ENCODE data around the gene CDRT15.
"Not testable (repeated sequence)": the region's sequence is repeated elsewhere in the genome, so short reads cannot be mapped to it uniquely, and the experiment has no call there.

The CDRT15 gene

DNA sequence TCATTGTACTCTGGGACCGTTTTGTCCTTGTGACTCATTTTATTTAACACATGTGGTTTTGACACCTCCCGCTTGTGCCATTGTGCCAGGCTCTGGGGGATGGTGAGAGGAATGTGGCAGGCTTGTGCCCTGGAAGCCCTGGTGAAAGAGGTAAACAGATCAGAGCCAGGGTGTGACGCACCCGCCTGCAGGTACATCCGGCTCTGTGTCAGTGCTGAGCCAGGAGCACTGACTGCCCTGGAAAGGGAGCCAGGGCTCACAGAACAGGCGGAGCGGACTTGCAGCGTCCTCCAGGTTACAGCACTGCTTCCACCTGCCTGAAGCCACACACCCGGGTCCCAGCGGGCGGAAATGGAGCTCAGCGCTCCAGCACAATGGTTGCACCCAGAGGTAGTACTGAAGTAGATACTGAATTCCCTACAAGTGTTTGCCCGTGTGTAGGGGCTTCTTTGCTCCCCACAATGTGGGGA, 30.6 kb downstream of the CDRT15 start:
- no peak for DNase-seq

DNA sequence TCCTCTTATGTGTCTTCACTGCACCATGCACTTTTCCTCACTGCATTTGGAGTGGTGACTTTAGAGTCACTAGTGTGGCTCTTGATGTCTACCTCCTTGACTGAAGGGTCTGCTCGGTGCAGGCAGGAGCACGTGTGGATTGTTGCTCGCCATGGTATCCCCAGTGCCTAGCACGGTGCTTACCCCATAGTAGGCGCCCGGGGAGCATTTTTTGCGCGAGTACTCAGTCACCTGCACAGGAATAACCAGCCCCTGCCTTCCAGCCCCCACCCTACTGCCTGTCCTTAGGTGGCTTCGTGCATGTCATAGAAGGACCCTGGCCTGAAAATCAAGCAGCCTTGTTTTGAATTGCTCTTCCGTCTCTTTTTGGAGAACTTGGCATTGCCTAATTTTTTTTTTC, 31.3 kb downstream of the CDRT15 start:
- no peak for DNase-seq

DNA sequence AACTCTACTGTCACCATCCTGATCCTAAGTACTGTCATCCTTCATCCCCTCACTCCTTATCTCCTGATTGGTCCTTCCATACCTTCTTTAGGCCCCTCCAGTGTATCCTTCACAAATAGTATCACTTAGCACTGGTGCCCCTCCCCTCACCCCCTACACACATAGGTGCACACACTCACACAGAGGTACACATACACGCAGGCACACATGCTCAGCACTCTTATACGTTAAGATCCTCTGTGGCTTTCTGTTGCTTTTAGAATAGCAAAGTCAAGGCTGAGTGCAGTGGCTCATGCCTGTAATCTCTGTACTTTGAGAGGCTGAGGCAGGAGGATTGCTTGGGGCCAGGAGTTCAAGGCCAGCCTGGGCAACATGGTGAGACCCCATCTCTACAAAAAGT, 32.1 kb downstream of the CDRT15 start:
- DNase-seq = no peak

DNA sequence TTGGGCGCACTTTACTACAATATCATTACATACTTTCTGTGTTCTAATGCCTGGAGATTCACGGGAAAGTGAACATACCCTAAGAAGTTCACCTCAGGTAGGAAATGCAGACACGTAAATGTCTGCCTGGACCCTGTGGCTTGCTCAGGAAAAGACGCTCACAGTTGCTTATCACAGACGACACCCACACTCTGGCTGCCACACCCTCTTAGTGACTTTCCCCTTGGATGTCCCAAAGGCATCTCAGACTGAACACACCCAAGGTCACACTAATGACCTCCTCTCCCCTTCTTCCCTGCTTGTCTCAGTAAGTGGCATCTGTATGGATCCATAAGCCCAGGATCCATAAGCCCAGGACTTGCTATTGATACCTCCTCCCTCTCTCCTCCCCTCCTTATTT, 32.6 kb downstream of the CDRT15 start:
- no peak for DNase-seq

DNA sequence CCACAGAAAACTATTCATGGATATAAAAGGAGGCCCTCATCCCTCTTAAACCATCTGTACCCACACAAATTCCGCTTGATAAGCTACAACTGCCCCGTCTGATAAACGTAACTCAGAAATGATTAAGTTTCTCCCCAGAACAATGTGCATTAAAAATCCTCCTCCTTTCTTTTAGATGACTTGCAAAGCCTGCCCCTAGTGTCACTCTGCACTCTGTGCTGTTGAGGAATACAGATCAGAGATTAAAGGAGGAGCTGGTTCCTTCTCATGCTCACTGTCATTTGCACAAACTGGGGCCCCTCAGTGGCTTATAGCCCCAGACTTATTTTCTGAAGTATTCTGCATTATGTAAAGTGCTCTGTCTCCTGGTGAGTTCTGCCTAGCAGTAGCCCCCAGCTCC, 33.3 kb downstream of the CDRT15 start:
- DNase-seq = no peak

DNA sequence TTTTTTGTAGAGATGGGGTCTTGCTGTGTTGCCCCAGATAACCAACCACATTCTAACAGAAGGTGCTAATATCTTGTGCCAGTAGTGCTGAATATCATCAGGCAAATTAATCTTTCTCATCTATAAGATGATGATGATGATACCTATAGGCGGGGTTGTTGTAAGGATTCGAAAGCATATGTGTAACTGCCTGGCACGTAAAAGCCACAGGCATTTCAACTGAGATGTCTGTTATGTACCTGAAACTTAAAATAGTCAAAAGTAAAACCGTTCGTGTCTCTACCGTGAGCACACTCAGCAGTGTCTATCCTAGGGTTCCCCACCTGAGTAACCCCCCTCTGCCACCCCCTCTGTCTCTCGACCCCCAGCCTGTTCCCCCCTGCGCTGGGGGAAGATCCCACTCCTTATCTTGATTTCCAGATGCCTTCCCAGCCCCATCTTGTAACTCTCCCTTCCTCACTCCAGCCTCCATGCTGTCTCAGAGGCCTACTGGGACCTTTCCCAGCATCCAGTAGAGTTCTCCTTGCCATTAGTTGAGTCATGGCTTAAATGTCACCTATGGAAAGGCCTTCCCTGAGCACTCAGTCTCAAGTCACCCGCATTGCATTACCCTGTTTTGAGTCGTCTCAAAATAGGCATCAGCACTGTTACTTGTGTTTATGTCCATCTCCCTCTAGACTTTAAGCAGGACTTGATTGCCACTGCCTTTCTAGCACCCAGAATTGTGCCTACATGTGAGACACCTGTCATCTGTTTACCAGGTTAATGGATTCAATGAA, 34.1 kb downstream of the CDRT15 start:
- DNase-seq = no peak

DNA sequence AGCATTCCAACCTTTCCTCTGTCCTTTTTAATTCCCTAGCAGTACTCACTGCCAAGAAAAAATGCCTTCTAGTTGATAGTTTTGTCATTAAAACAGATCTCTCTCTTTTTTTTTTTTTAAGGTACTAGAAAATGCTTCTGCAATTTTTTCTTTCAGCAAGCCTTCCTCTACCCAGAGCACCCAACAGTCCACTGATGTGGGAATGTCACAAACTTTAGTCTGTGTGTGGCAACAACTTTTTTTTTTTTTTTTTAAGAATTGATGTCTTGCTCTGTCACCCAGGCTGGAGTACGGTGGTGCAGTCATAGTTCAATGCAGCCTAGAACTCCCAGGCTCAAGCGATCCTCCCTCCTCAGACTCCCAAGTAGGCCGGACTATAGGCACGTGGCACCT, 34.7 kb downstream of the CDRT15 start:
- no peak for DNase-seq

DNA sequence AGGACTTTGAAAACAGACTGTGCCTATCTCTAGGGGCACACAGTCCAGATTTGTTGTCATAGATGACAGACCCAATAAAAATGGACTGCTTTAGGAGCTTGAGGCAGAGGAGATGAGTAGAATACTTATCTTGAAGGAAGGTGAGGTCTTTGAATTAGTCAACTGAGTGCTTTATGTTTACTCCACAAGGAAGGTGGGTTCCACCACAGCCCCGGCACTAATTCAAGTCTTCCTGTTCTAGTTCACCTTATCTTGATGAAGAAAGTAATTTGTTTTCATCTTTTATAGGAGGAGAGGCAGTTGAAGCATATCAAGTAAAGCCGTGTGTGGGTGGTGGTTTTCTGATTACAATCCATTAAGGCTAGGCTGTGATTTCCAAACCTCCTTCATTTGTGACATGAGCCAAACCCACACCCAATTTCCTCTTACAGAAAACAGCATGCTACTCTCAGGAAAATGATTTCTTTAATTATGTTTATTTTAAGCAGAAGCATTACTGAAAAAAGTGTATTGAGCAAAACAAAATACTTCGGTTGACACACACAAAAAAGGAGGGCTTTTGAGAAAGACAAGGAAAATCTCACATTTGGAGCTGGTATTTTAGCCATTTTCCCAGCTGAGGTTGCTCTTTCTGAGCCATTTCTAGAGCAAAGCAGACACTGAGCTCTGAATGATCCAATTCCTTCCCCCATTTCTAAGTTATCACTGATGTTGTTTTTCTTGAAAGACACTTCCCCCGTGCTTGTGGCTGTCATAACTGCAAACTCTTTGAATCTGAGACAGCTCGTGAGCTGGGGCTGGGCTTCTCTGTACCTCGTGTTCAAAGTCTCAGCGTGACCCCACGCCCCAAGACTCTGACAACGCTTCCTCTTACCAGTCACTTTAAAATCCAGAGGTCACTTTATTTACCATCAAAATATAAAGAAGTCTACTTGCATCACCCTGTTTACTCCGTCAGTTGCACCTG, 35.4 kb downstream of the CDRT15 start:
- no peak for DNase-seq

DNA sequence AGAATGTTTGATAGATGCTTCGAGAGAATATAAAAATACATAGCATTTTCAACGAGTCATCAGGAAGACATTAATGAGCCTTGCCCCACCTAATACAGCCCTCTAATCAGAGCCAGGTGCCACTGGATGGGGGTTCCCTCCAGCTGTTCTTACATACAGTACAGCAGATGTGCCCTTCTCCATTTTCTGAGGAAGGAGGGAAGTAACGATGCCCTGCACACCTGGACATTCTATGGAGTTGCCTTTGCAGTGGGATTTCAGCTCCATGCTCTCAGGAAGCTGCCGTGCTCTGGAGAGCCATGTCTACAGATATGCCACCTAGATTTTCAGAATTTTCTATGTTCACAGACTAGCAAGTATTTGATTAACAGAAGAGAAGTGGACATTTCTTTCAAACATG, 36.3 kb downstream of the CDRT15 start:
- no peak for DNase-seq

DNA sequence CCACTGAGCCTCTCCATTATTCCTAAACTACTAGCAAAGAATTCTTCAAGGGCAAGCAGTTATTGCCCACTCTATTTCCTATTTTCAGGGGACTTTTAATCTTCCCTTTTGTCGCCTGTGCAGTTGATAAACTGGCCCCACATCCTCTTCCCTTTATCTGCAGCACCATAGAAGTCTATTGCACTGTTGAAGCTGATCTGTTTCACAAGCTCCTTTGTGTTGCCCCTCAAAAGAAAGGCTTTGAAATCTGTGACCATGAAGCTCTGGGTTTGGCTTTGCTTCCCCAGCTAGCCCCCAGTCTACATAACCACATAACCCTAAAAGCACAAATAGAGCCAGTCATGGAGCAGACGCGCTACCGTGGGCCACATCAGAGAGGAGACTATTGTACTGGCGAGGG, 37.1 kb downstream of the CDRT15 start:
- no peak for DNase-seq

DNA sequence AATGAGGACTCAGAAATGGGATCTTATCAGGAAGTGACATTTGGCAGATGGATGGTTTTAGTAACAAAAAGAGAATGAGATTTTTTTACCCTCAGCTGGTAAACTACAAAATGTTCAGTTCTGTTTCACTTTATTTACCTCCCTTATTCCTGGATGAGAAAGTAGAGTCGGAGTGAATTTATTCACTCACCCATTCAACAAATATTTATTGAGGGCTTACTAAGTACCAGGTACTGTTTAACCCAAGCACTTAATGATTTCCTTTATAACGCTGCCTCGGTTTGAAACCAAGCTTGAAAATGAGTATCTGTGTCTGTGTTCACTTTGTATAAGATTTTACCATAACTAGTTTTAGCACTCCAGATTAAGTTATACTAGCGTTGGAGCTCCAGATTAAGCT, 38.1 kb downstream of the CDRT15 start:
- DNase-seq = no peak

DNA sequence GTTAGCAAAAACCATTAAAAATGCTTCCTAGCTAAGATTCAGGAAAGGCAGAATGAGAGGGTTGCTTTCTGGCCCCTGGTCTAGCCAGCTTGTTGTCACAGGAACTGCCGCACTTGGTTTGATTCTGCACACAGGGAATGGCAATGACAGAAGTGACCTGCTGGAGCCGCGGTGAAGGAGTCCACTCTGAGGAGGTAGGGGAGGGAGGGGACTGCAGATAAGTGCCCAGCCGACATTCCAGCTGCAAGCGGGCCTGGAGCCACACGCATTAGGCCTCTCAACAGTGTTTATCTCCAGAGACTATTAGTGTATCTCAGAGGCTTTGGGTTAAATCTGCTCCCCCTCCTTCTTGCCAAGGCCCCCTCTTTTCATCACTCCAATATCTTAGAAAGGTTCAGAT, 38.6 kb downstream of the CDRT15 start:
- DNase-seq = no peak

DNA sequence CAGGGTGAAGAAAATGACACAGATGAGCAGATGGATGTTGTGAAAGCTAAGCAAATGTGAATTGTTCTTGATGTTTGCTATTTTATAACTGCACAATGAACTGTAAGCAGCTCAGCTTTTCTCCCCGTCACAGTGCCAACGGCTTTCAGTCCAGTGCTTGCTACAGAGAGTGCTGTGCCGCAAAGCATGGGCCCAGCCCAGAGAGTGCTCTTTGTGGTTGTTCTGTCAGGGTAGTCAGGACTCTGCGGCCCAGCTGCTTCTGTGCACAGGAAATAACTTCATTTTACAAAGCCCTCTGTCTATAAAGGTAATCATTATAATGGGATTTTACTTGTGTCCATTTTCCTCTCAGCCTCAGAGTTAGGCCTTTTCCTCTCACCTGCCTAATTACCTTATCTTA, 39.1 kb downstream of the CDRT15 start:
- no peak for DNase-seq

DNA sequence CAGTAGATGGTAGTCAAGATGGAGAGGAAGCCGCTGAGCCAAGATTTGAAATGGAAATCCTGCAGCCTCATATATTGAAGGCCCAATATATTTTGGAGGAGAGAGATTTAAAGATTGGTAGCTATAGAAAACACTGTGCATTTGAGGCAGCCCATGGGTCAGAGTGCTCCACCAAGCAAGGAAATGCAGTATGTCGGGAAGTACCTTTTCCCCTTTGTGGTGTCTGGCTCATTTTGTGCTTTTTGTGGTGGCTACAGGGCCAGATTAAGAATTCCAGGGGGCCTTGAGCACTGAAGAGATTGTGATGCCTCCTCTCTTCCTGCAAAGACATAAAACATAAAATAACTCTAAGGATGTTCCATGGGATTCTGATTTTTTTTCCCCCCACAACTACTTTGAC, 39.6 kb downstream of the CDRT15 start:
- DNase-seq = no peak

DNA sequence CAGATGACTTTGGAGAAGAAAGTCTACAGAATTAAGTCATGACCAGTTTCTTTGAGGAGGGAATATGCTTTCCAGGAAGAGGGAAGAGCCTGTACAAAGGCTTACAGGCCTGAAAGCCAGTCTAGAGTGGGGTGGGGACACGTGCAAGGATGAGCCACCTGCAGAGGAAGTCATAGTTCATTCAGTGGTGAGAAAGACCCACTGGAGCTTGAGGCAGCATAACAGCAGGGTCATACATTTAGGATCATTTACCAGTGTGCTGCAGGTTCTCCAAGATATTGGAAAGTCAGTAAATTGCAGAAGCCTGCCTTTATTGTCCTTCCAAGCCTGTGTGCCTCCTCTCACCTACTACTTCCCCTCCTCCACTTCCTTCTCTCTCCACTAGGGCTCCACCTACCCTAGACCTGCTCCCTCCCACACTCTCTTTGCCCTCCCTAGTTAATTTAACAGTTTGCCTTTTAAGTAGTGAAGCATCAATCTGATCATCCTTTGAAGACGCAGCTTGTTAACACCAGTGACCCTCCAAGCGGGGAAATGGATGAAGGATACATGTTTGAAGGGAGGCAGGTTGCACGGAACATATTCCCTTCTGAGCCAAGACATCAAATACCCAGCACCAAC, 40.2 kb downstream of the CDRT15 start:
- DNase-seq = no peak

DNA sequence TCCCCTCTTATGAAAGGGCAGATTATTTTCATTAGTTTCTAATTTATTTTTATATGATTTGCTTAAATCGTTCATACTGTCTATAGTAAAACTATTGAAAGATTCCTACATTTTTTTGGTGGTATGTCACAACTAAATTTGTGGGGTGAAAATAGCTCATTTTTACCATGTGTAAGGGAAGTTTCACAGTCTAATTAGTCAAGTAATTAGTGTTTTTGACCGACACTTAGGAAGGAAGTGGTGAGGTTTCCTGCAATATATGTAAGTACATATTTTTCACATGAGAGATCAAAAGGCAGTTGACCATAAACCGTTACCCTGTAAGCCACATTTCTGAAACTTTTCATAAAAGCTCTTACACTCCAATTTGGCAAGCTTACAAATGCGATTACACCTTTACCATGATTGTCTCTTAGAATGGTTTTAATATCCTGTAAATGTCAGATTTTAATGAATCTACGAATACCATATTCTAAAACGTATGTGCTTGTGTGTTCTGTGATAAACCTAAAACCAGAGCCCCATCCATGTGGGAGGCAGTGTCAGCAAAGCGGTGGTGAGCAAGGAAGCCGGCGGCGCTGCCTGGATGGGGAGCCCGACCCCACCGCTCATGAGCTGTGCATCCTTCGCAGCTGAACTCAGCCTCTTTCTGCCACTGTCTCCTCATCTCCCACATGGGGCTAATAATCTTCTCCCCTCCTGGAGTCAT, 43.9 kb downstream of the CDRT15 start:
- DNase-seq = not testable (repeated sequence)

DNA sequence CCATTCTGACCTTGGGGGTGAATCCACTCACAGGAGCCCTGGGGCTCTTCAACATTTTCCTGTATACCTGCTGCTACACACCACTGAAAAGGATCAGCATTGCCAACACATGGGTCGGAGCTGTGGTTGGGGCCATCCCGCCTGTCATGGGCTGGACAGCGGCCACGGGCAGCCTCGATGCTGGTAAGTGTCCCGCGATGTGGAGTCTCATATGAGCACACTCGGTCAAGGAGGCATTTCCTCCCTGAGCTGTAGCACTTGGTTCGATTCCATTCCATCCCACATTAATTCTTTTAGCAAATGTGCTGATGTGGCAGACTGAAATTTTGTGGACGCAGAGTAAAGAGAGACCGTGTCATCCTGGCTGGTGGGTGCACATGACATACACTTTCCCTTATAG, 44.6 kb downstream of the CDRT15 start:
- not testable (repeated sequence) for DNase-seq

DNA sequence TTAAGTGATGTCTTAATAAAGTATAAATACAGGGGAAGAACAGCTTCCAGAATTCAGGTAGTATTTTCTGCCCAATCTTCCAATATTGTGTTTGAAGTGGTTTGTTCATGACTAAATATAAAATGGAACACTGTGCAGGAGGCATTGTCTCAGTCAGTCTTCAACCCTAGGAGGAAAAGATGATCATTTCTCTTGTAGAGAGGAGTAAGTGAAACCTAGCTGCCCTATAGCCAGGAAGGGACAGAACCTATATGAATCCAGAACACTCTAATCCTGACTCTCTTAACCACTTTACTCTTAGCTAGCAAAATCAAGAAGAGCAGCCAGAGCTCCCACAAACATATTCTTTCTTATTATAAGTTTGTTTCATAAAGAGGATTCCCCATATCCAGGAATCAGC, 45.2 kb downstream of the CDRT15 start:
- not testable (repeated sequence) for DNase-seq

DNA sequence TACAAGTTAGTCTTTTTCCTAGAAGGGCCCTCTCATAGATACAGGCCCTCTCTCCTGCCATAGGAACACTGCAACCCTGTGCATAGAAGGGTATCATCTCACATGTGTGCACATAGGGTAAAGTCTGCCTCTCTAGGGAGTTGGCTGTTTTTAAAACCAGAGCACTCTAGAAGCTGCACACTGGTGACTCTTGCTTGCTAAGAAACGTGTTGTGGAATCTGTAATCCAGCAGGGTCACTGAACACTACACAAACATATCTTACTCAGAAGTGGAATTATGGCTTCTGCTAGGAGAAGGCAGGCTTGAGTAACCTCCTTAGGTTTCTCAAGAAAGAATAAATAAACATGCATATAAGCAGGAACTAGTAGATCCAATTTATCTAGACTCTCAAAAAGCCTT, 45.9 kb downstream of the CDRT15 start:
- not testable (repeated sequence) for DNase-seq

DNA sequence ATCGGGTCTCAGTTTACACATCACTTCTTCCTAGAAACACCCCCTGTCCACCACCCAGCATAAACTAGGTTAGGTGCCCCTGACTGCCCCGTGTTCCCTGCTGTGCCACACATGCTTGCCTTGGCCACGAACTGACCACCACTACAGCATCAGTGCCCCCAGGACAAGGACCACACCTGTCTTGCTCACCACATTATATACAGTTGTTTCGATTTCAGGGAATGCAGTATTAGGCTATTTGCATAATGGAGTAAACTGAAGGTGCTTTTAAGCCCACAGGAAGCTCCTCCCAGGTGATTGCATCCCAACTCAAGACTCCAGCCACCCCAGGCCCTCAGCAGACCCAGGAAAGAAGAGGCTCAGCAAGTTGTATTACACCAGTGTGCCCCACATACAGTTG, 50.2 kb downstream of the CDRT15 start:
- DNase-seq = not testable (repeated sequence)

All from DMS79 (cell line).